C4-2B (cell line): ENCODE results near the gene PML.

Experiments used
- ZFX ChIP-seq: fragments of 450-650 bp; IDR thresholded peaks from 2 replicates; pipeline ENCODE4 v1.6.1; 2017
- TF ChIP-seq, protein P1 (sequence below): fragments of 450-650 bp; conservative IDR thresholded peaks from 2 replicates; pipeline ENCODE4 v1.5.1; 2017; ENCODE audit warnings: mild to moderate bottlenecking

DNA sequence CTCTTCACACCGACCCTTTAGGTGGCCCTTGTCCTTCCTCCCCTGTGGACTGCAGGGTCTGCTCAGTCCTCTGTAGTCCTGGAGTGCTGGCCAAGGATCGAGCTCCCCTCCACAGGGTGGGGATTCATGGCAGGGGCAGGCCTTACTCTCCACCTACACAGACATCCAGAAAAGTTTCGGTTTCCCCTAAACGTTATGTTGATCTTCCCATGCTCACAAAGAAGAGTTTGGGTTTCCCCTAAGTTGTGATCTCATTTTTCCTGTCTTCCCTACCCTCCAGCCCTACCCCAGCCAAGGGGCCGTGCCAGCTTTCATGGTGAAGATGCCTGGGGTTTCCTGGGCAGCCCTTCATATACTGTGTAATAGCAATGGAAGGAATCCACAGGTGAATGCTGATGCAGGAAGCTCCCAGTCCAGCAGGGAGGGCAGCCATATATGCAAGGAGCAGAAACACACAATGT, 12.7 kb upstream of the PML start:
- TF ChIP-seq, protein P1, sequence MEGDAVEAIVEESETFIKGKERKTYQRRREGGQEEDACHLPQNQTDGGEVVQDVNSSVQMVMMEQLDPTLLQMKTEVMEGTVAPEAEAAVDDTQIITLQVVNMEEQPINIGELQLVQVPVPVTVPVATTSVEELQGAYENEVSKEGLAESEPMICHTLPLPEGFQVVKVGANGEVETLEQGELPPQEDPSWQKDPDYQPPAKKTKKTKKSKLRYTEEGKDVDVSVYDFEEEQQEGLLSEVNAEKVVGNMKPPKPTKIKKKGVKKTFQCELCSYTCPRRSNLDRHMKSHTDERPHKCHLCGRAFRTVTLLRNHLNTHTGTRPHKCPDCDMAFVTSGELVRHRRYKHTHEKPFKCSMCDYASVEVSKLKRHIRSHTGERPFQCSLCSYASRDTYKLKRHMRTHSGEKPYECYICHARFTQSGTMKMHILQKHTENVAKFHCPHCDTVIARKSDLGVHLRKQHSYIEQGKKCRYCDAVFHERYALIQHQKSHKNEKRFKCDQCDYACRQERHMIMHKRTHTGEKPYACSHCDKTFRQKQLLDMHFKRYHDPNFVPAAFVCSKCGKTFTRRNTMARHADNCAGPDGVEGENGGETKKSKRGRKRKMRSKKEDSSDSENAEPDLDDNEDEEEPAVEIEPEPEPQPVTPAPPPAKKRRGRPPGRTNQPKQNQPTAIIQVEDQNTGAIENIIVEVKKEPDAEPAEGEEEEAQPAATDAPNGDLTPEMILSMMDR = no peak
- TF ChIP-seq ZFX = no peak
